BJ (cell line): Measurements from ENCODE around the gene GRB7. TPM values are rescaled to one million over a fixed set of nuclear protein-coding genes. Genes with fewer than 3 reads are reported as not detected.

Source experiments
- CTCF ChIA-PET: fragments of 350-600 bp; formaldehyde crosslinking; extraction: SDS; loops from one replicate; lab custom pipeline; 2021; ENCODE audit warnings: antibody characterized with exemption, inconsistent platforms; lab: Yijun Ruan, JAX
- POLR2A ChIA-PET: fragments of 300-600 bp; sonication (Branson Sonifier 250); formaldehyde crosslinking; extraction: SDS; loops from one replicate; lab custom pipeline; 2021; ENCODE audit warnings: antibody characterized with exemption; lab: Charles Lee
- DNase-seq: peaks from one replicate; pipeline ENCODE4 v3.0.0-alpha.2; 2011; ENCODE audit warnings: low read depth
- H3K27me3 ChIP-seq: 2 replicates; pipeline ENCODE4 v1.6.0; 2011; ENCODE audit warnings: low read length; ENCODE audit not compliant: control insufficient read depth, insufficient read depth
- H3K36me3 ChIP-seq: 2 replicates; pipeline ENCODE4 v1.5.1; 2011; ENCODE audit warnings: low read length; ENCODE audit not compliant: control insufficient read depth, insufficient read depth
- H3K4me3 ChIP-seq: 2 replicates; pipeline ENCODE4 v1.5.1; 2011; ENCODE audit warnings: low read depth, mild to moderate bottlenecking, control low read depth, low read length
- polyA plus RNA-seq: library from polyadenylated mRNA; depleted of rRNA; stranded (reverse); fragments of >200 nt; gene quantifications from 2 replicates; pipeline ENCODE4 v1.2.3, GENCODE V29; 2011
- TF ChIP-seq, protein P1 (sequence below): IDR thresholded peaks from 2 replicates; pipeline ENCODE4 v1.5.1; 2011; ENCODE audit warnings: low read depth, mild to moderate bottlenecking, control low read depth, inconsistent platforms, low read length, moderate library complexity; ENCODE audit not compliant: insufficient read depth

The GRB7 gene
- polyA plus RNA-seq, 1 experiment = 0.23 TPM

DNA sequence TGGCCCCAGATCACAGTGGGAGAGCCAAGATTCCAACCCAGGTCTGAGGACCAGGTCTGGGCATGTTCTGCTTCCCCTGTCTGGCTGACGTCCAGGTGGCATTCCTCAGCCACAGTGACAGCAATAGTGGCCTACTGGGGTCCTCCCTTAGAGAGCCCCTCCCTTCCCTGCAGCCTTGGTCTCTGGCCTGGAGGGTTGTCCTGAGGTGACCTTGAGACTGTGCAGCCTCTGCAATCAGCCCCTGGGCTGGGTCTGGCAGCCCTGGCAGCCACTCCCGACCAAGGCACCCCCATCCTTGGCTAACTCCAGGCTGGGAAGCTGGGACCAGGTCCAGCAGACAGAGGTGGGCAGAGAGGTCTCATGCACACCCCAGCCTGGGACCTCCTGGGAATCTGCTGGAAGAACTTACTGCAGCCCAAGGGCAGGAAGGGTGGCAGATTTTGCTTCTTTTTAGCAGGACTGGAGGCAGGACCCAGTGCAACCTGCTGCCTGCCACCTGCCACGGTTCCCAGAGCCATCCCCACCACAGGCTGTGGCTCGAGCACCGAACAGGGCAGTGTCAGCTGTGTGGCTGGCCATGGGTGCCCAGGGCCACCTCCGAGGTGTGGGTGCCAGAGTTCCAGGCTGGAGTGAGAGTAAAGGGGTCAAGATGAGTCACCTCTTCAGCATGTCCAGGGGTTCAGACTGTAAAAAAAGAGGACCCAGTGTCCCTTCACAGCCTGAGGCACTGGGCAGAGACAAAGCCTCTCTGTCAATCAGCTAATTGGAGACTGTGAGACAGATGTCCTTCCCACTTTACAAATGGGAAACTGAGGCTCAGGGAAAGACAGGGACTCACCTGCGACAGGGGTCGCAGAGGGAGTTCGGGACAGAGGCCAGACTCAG lies 12.6 kb downstream of the GRB7 start:
- DNase-seq = no peak
- no peaks in the 10 kb centered on the region for H3K36me3 ChIP-seq
- TF ChIP-seq, protein P1, sequence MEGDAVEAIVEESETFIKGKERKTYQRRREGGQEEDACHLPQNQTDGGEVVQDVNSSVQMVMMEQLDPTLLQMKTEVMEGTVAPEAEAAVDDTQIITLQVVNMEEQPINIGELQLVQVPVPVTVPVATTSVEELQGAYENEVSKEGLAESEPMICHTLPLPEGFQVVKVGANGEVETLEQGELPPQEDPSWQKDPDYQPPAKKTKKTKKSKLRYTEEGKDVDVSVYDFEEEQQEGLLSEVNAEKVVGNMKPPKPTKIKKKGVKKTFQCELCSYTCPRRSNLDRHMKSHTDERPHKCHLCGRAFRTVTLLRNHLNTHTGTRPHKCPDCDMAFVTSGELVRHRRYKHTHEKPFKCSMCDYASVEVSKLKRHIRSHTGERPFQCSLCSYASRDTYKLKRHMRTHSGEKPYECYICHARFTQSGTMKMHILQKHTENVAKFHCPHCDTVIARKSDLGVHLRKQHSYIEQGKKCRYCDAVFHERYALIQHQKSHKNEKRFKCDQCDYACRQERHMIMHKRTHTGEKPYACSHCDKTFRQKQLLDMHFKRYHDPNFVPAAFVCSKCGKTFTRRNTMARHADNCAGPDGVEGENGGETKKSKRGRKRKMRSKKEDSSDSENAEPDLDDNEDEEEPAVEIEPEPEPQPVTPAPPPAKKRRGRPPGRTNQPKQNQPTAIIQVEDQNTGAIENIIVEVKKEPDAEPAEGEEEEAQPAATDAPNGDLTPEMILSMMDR = no peak
- CTCF ChIA-PET = interaction anchor here (7.6 kb wide), 1 partner anchor 128 kb away, joined by 56 read pairs; no protein-coding TSS in a partner anchor
- POLR2A ChIA-PET = no interaction called here
- no peaks in the 10 kb centered on the region for H3K27me3 ChIP-seq
- H3K4me3 ChIP-seq = no peak overlapping the region

DNA sequence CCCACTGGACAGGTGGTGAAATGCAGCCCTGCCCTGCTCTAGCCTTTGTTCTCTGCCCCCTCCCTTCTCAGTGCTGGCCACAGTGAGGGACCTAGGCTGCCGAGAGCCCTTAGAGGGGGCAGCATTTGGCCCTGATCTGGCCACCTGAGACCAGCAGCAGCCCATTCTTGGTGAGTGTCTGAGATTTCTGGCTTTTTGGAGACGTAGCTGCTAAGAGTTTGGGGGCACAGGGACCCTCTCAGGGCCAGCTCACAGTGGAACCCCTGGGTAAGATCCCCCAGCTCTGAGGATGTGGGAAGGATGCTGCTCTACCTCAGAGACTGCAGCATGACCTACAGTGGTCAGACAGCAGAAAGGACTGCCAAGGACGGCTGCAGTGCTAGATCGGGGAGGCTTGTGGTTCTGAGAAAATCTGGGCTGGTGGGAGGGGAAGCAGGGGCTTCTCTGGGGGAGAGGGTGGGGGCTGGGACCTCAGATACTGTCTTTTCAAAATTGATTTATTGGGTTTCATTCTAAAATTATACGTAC lies 13.3 kb downstream of the GRB7 start:
- H3K4me3 ChIP-seq = no peak overlapping the region
- no peaks in the 10 kb centered on the region for H3K27me3 ChIP-seq
- ChIA-PET CTCF (interaction anchor here (7.6 kb wide), 1 partner anchor 129 kb away, joined by 56 read pairs; no protein-coding TSS in a partner anchor), POLR2A (no interaction called here)
- TF ChIP-seq, protein P1 = no peak
- no peak for DNase-seq
- no peaks in the 10 kb centered on the region for H3K36me3 ChIP-seq

DNA sequence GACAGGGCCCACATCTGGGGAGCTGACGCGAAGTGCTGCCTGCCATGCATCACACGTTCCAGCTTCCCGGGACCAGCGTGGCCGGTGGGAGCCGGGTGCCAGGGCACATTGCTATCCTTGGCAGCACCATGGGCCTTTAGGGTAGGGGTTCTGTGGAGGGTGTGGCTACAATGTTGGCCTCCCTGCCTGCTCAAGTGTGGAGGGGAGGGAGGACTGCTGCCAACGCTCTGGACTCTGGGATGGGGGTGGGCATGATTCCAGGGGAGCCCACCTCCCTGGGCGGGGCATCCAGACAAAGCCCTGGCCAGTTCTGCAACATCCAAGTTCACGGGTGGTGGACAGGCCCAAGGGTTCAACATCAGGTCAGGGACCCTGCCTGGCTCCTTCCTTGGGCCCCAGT lies 13.9 kb downstream of the GRB7 start:
- CTCF ChIA-PET = interaction anchor here (2.1 to 7.6 kb wide), 2 partner anchors 22 to 130 kb away, joined by 9 to 56 read pairs; partner anchors contain the start of gene MIEN1
- POLR2A ChIA-PET = no interaction called here
- Histone ChIP-seq H3K36me3 (no peaks in the 10 kb centered on the region), H3K4me3 (no peak overlapping the region), H3K27me3 (no peaks in the 10 kb centered on the region)
- TF ChIP-seq, protein P1 = no peak
- DNase-seq = no peak

DNA sequence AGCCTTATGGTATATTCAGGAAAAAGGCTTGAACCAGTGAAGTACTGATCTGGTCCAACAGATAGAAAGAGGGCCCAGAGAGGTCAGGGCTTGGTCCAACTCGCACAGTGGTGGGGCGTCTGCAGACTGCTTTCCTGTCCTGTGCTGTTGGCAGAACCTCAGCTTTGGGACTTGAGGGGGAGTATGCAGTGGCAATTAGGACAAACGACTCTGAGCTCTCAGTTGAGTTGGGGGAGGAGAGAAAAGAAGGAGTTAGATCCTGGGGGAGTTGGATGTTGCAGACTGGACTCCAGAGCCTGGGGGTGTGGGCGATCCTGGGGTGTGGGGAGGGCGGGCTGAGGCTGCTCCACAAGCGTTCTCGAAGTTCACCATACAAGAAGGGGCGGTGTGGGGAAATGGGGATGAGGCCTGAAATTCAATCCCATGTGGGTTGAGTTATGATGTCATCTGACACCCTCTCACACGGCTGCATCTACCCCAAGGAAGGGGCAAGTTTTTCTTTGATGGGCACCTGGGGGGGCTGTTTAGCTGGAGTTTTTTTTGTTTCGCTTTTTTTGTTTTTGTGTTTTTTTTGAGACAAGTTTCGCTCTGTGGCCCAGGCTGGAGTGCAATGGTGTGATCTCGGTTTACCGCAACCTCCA lies 14.6 kb downstream of the GRB7 start:
- TF ChIP-seq, protein P1 = no peak
- ChIA-PET POLR2A (no interaction called here), CTCF (interaction anchor here (0.6 to 7.6 kb wide), 5 partner anchors 8 to 349 kb away, joined by 3 to 56 read pairs (median 5); partner anchors contain the start of gene MIEN1)
- H3K36me3 ChIP-seq = no peaks in the 10 kb centered on the region
- DNase-seq = no peak
- no peaks in the 10 kb centered on the region; the same call in 1 of the 2 replicates for H3K27me3 ChIP-seq
- no peak overlapping the region for H3K4me3 ChIP-seq
